Peyer's patch (tissue), 4 donors: ENCODE data around the gene SCFD2. TPM values are rescaled to one million over a fixed set of nuclear protein-coding genes. Genes with fewer than 3 reads are reported as not detected.

Experiments
- DNase-seq, 3 donors: peaks; one replicate each; pipeline ENCODE4 v3.0.0-alpha.2; 2017 to 2019
- H3K27ac ChIP-seq, 4 donors: fragments of 200-600 bp; sonication (generic); one replicate each; pipeline ENCODE4 v1.5.1; 2016 to 2019
- H3K27me3 ChIP-seq, 2 donors: fragments of 200-600 bp; sonication (generic); one replicate each; pipeline ENCODE4 v1.5.1; 2019
- H3K36me3 ChIP-seq, 3 donors: fragments of 200-600 bp; sonication (generic); one replicate each; pipeline ENCODE4 v1.5.1; 2016 to 2019
- H3K4me1 ChIP-seq, 4 donors: fragments of 200-600 bp; sonication (generic); one replicate each; pipeline ENCODE4 v1.5.1; 2016 to 2019
- H3K4me3 ChIP-seq, 4 donors: fragments of 200-600 bp; sonication (generic); 1 replicate in 3 of 4; 2 replicates in 1 of 4; pipeline ENCODE4 v1.5.1; 2016 to 2019; ENCODE audit warnings: mild to moderate bottlenecking in 1 of 4
- H3K9me3 ChIP-seq, 4 donors: fragments of 200-600 bp; sonication (generic); one replicate each; pipeline ENCODE4 v1.5.1; 2016 to 2019; ENCODE audit warnings: mild to moderate bottlenecking in 1 of 4
- CTCF ChIP-seq, 6 experiments: fragments of 450-650 bp in 4 of 6; fragments of 200-600 bp in 2 of 6; sonication (generic) in 1 of 6; IDR thresholded peaks; one replicate each; pipeline ENCODE4 v1.5.1; 2017 to 2019; ENCODE audit warnings: antibody characterized with exemption in 6 of 6, mild to moderate bottlenecking in 3 of 6, moderate library complexity in 1 of 6
- POLR2A ChIP-seq, 2 donors: fragments of 450-650 bp; IDR thresholded peaks; one replicate each; pipeline ENCODE4 v1.5.1; 2017; ENCODE audit warnings: antibody characterized with exemption in 2 of 2, mild to moderate bottlenecking in 2 of 2, moderate library complexity in 2 of 2
- total RNA-seq, 4 donors: library from RNA; depleted of rRNA; stranded (reverse); fragments of >200 nt; gene quantifications; one replicate each; pipeline ENCODE4 v1.1.0, GENCODE V29; 2016

The SCFD2 gene
- total RNA-seq, 4 donors from 2014 or later = 17.3 to 165 (median 30.1) TPM

GRCh38 chr4:53156896-53157295, 209.0 kb downstream of the SCFD2 start:
- TF ChIP-seq POLR2A (IDR thresholded peaks at IDR 0.05) = no peak
- TF ChIP-seq CTCF (IDR thresholded peaks at IDR 0.05) = no peak
- no peaks in the 10 kb centered on the region for H3K27me3 ChIP-seq
- no peak for DNase-seq
- no peaks in the 10 kb centered on the region for H3K36me3 ChIP-seq
- H3K27ac ChIP-seq = no peak overlapping the region
- H3K4me1 ChIP-seq = no peaks in the 10 kb centered on the region
- H3K9me3 ChIP-seq = no peaks in the 10 kb centered on the region
- H3K4me3 ChIP-seq = no peak overlapping the region

- no peaks in the 10 kb centered on the region for H3K27me3 ChIP-seq
- no peak for TF ChIP-seq POLR2A (IDR thresholded peaks at IDR 0.05)
- TF ChIP-seq CTCF (IDR thresholded peaks at IDR 0.05) = no peak
- H3K9me3 ChIP-seq = no peaks in the 10 kb centered on the region
- no peak overlapping the region for H3K4me3 ChIP-seq
- H3K36me3 ChIP-seq = no peaks in the 10 kb centered on the region
- no peaks in the 10 kb centered on the region for H3K4me1 ChIP-seq
- DNase-seq = no peak
- no peak overlapping the region for H3K27ac ChIP-seq
Measured at GRCh38 chr4:53152467-53152866, 213.4 kb downstream of the SCFD2 start.

- H3K36me3 ChIP-seq = no peaks in the 10 kb centered on the region
- no peak overlapping the region for H3K4me3 ChIP-seq
- H3K27ac ChIP-seq = no peak overlapping the region
- DNase-seq = no peak
- H3K27me3 ChIP-seq = no peaks in the 10 kb centered on the region
- TF ChIP-seq POLR2A (IDR thresholded peaks at IDR 0.05) = no peak
- no peak for TF ChIP-seq CTCF (IDR thresholded peaks at IDR 0.05)
- no peaks in the 10 kb centered on the region for H3K9me3 ChIP-seq
- H3K4me1 ChIP-seq = no peaks in the 10 kb centered on the region
Measured at GRCh38 chr4:53151489-53151788, 214.4 kb downstream of the SCFD2 start.

GRCh38 chr4:53150631-53151488, 215.0 kb downstream of the SCFD2 start:
- no peaks in the 10 kb centered on the region for H3K9me3 ChIP-seq
- no peak overlapping the region for H3K4me3 ChIP-seq
- no peaks in the 10 kb centered on the region for H3K36me3 ChIP-seq
- no peak for TF ChIP-seq POLR2A (IDR thresholded peaks at IDR 0.05)
- no peak overlapping the region for H3K27ac ChIP-seq
- no peaks in the 10 kb centered on the region for H3K4me1 ChIP-seq
- no peaks in the 10 kb centered on the region for H3K27me3 ChIP-seq
- no peak for DNase-seq

- H3K4me3 ChIP-seq = no peak overlapping the region
- no peaks in the 10 kb centered on the region for H3K36me3 ChIP-seq
- no peaks in the 10 kb centered on the region for H3K4me1 ChIP-seq
- TF ChIP-seq POLR2A (IDR thresholded peaks at IDR 0.05) = no peak
- TF ChIP-seq CTCF (IDR thresholded peaks at IDR 0.05) = no peak
- H3K27ac ChIP-seq = no peak overlapping the region
- no peaks in the 10 kb centered on the region for H3K27me3 ChIP-seq
- H3K9me3 ChIP-seq = no peaks in the 10 kb centered on the region
- no peak for DNase-seq
Measured at GRCh38 chr4:53147711-53148110, 218.2 kb downstream of the SCFD2 start.

- DNase-seq = no peak
- Histone ChIP-seq H3K27ac (no peak overlapping the region), H3K9me3 (no peaks in the 10 kb centered on the region), H3K4me3 (no peak overlapping the region), H3K36me3 (no peaks in the 10 kb centered on the region), H3K4me1 (no peaks in the 10 kb centered on the region), H3K27me3 (no peaks in the 10 kb centered on the region)
- no peak for TF ChIP-seq POLR2A (IDR thresholded peaks at IDR 0.05)
- TF ChIP-seq CTCF (IDR thresholded peaks at IDR 0.05) = no peak
Measured at GRCh38 chr4:53147197-53147596, 218.7 kb downstream of the SCFD2 start.
